GM12878 (cell line): ENCODE data around the gene UGT2A1. TPM values are rescaled to one million over a fixed set of nuclear protein-coding genes. Genes with fewer than 3 reads are reported as not detected.

Experiments used
- ATAC-seq: fragments of 200-7000 bp; cut with Tn5 transposase; 3 replicates; pipeline ENCODE4 v1.9.1; 2020; ENCODE audit warnings: mild to moderate bottlenecking, moderate library complexity
- BruUV-seq: library from RNA; stranded (reverse); fragments of 400-500 nt; replicated peaks from 2 replicates; lab custom pipeline; 2021; lab: Mats Ljungman, UMichigan
- CTCF ChIA-PET: fragments of 300-600 bp; sonication (Branson Sonifier 250); formaldehyde crosslinking; extraction: SDS; loops from one replicate; lab custom pipeline; 2021; ENCODE audit warnings: inconsistent platforms; lab: Yijun Ruan, JAX
- POLR2A ChIA-PET: fragments of 350-600 bp; formaldehyde crosslinking; extraction: SDS; loops from one replicate; lab custom pipeline; 2021; ENCODE audit warnings: inconsistent platforms; lab: Charles Lee
- RAD21 ChIA-PET: fragments of 300-600 bp; sonication (Branson Sonifier 250); formaldehyde crosslinking; loops from one replicate; lab custom pipeline; 2023; ENCODE audit warnings: antibody characterized with exemption; ENCODE audit not compliant: unreplicated experiment; lab: Charles Lee
- SMC1A ChIA-PET: fragments of 300-600 bp; sonication (Branson Sonifier 250); formaldehyde crosslinking; loops from one replicate; lab custom pipeline; 2023; ENCODE audit not compliant: unreplicated experiment, uncharacterized antibody; lab: Charles Lee
- DNase-seq: peaks from one replicate; pipeline ENCODE4 v3.0.0-alpha.2; 2011; ENCODE audit warnings: low read depth, low spot score
- FAIRE-seq: peaks from 3 replicates; lab custom pipeline; 2011; peaks lifted over from hg19 to GRCh38; lab: Jason Lieb, UNC
- H2AFZ ChIP-seq: 2 replicates; pipeline ENCODE4 v1.6.0; 2011; ENCODE audit warnings: low read depth, low read length, control low read depth; ENCODE audit not compliant: control insufficient read depth
- H3K27ac ChIP-seq: 2 replicates; pipeline ENCODE4 v1.5.1; 2011; ENCODE audit warnings: control low read depth; ENCODE audit not compliant: control insufficient read depth, insufficient read depth
- H3K27me3 ChIP-seq, 2 experiments: replicated peaks in 1 of 2; 2 replicates each; pipeline versions ENCODE4 v1.6.0 to v1.6.1; 2011; ENCODE audit warnings: low read length in 1 of 2; ENCODE audit not compliant: control insufficient read depth in 2 of 2, insufficient read depth in 2 of 2
- H3K36me3 ChIP-seq, 2 experiments: 2 replicates each; pipeline ENCODE4 v1.5.1; 2011; ENCODE audit warnings: low read length in 1 of 2; ENCODE audit not compliant: control insufficient read depth in 2 of 2, insufficient read depth in 2 of 2
- H3K4me1 ChIP-seq: 2 replicates; pipeline ENCODE4 v1.6.1; 2011; ENCODE audit warnings: mild to moderate bottlenecking, low read length, moderate library complexity, mixed read lengths; ENCODE audit not compliant: control insufficient read depth, insufficient read depth
- H3K4me2 ChIP-seq: 2 replicates; pipeline ENCODE4 v1.6.0; 2011; ENCODE audit warnings: control low read depth; ENCODE audit not compliant: control insufficient read depth, insufficient read depth
- H3K4me3 ChIP-seq: fragments of 200-600 bp; sonication (generic); 2 replicates; pipeline ENCODE4 v1.5.1; 2016
- H3K79me2 ChIP-seq: 2 replicates; pipeline ENCODE4 v1.6.0; 2011; ENCODE audit warnings: low read length; ENCODE audit not compliant: control insufficient read depth, insufficient read depth
- H3K9ac ChIP-seq: 2 replicates; pipeline ENCODE4 v1.8.0; 2011; ENCODE audit warnings: low read length, control low read depth, mixed read lengths; ENCODE audit not compliant: control insufficient read depth, insufficient read depth
- H3K9me3 ChIP-seq: replicated peaks from 3 replicates; pipeline ENCODE4 v1.5.1; 2011; ENCODE audit warnings: mild to moderate bottlenecking, low read length; ENCODE audit not compliant: control insufficient read depth, insufficient read depth
- H4K20me1 ChIP-seq: 2 replicates; pipeline ENCODE4 v1.6.0; 2011; ENCODE audit not compliant: control insufficient read depth, insufficient read depth
- CHD1 ChIP-seq: IDR thresholded peaks from 2 replicates; pipeline ENCODE4 v1.6.1; 2012; ENCODE audit warnings: low read depth, low read length, improper control_type of control experiment
- CREB1 ChIP-seq: IDR thresholded peaks from 2 replicates; pipeline ENCODE4 v1.6.1; 2012; ENCODE audit warnings: low read depth, mild to moderate bottlenecking, inconsistent platforms
- HCFC1 ChIP-seq: fragments of 150-350 bp; IDR thresholded peaks from 2 replicates; pipeline ENCODE4 v1.6.1; 2014; ENCODE audit warnings: low read length
- MEF2A ChIP-seq: IDR thresholded peaks from 2 replicates; pipeline ENCODE4 v1.6.1; 2011; ENCODE audit warnings: low read depth, mild to moderate bottlenecking, low read length, moderate library complexity; ENCODE audit not compliant: insufficient read depth
- MEF2B ChIP-seq: fragments of 450-650 bp; IDR thresholded peaks from 2 replicates; pipeline ENCODE4 v1.6.1; 2018; ENCODE audit warnings: mild to moderate bottlenecking, moderate library complexity; ENCODE audit not compliant: partially characterized antibody, poor library complexity, severe bottlenecking
- POLR2AphosphoS2 ChIP-seq: IDR thresholded peaks from 2 replicates; pipeline ENCODE4 v1.6.1; 2011; ENCODE audit warnings: low read depth, mild to moderate bottlenecking, low read length, improper control_type of control experiment, moderate library complexity
- RB1 ChIP-seq: fragments of 450-650 bp; formaldehyde crosslinking; IDR thresholded peaks from 2 replicates; pipeline ENCODE4 v1.6.1; 2017; ENCODE audit warnings: mild to moderate bottlenecking, borderline replicate concordance
- RBBP5 ChIP-seq: fragments of 200-600 bp; sonication (generic); conservative IDR thresholded peaks from 2 replicates; pipeline ENCODE4 v1.6.1; 2016
- RFX5 ChIP-seq: IDR thresholded peaks from 2 replicates; pipeline ENCODE4 v1.6.1; 2011; ENCODE audit warnings: low read depth, low read length, improper control_type of control experiment
- SMAD5 ChIP-seq: IDR thresholded peaks from 2 replicates; pipeline ENCODE4 v1.6.1; 2016; ENCODE audit warnings: antibody characterized with exemption, low read depth
- SMC3 ChIP-seq: IDR thresholded peaks from 2 replicates; pipeline ENCODE4 v1.6.1; 2011; ENCODE audit warnings: low read length, improper control_type of control experiment, borderline replicate concordance
- SUPT20H ChIP-seq: IDR thresholded peaks from 2 replicates; pipeline ENCODE4 v1.6.1; 2011; ENCODE audit warnings: low read depth, mild to moderate bottlenecking, low read length, moderate library complexity, borderline replicate concordance; ENCODE audit not compliant: control insufficient read depth
- TAF1 ChIP-seq: IDR thresholded peaks from 2 replicates; pipeline ENCODE4 v1.6.1; 2011; ENCODE audit warnings: mild to moderate bottlenecking, low read depth, low read length, borderline replicate concordance
- WGBS: methylation state at CpG from one replicate; pipeline ENCODE4 v1.1.6; 2016; ENCODE audit warnings: low lambda C conversion rate; ENCODE audit not compliant: insufficient replicate concordance, insufficient coverage; ENCODE audit errors: missing lambda C conversion rate; 5-methylcytosine and 5-hydroxymethylcytosine counted together
- in situ Hi-C: fragments of 300-500 bp; cut with MboI; formaldehyde crosslinking; loops from 9 replicates; pipeline ENCODE4 v1.14.3; 2018; ENCODE audit warnings: mixed read lengths
- intact Hi-C: fragments of 100-400 bp; cut with micrococcal nuclease; formaldehyde crosslinking; loops from one replicate; pipeline ENCODE4 v1.14.2; 2022; ENCODE audit not compliant: unreplicated experiment
- polyA plus RNA-seq, 11 experiments: library from polyadenylated mRNA; depleted of rRNA in 4 of 11; unstranded in 6 of 11; stranded (reverse) in 5 of 11; fragments of >200 nt; fragmentation: Nextera tagmentation in 4 of 11; fragmentation: Illumina TruSeq in 1 of 11; extraction: Ambion mirVana in 4 of 11; extraction: Trizol in 1 of 11; gene quantifications; 1 replicate in 1 of 11; 2 replicates in 10 of 11; pipeline versions ENCODE4 v1.2.1 to v1.2.3, GENCODE V29; 2011 to 2016; ENCODE audit warnings: inconsistent platforms in 2 of 11, missing spikeins in 2 of 11, low read depth in 1 of 11
- total RNA-seq, 4 experiments: library from RNA; depleted of rRNA in 3 of 4; stranded (reverse); fragments of >200 nt in 3 of 4; fragmentation: Illumina TruSeq in 1 of 4; extraction: Trizol in 1 of 4; gene quantifications; 2 replicates each; pipeline versions ENCODE4 v1.2.1 to v1.2.3, GENCODE V29; 2013 to 2021
- TF ChIP-seq, protein P1 (sequence below): IDR thresholded peaks from 2 replicates; pipeline ENCODE4 v1.6.1; 2011; ENCODE audit warnings: low read depth, low read length, improper control_type of control experiment, borderline replicate concordance
- TF ChIP-seq, protein P2 (sequence below): fragments of 450-650 bp; IDR thresholded peaks from 2 replicates; pipeline ENCODE4 v1.6.1; 2017; ENCODE audit warnings: mild to moderate bottlenecking, low read depth, inconsistent platforms; ENCODE audit not compliant: poor library complexity, severe bottlenecking
- TF ChIP-seq, protein P3 (sequence below): fragments of 450-650 bp; IDR thresholded peaks from 2 replicates; pipeline ENCODE4 v1.6.1; 2017; ENCODE audit warnings: mild to moderate bottlenecking, moderate library complexity
- TF ChIP-seq, protein P4 (sequence below): IDR thresholded peaks from 2 replicates; pipeline ENCODE4 v1.6.1; 2012; ENCODE audit warnings: low read depth, low read length, improper control_type of control experiment

UGT2A1 gene
- total and polyA plus RNA-seq, 10 of the 15 experiments (the other 5 are each of a cell fraction or from before 2014, with no cell fraction given), result 0.04 to 0.50 (median 0.08) TPM; not detected in 5

DNA sequence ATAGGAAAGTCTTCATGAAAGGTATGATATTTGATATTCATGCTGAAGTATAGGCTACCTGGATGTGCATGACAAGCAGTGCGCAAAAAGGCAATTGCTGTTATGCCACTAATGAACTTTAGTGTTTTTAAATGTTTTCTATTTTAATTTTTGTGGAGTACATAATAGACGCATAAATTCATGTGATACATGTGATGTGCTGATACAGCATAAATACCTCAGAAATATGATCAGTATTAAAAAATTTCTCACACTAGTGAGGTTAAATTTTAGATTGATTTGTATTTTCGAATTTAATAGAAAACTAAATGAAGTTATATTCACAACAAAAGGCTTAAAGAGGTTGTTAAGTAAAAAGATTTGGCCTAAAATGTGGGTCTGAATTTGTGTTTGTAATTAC is 2.2 kb downstream of the UGT2A1 start:
- ChIA-PET CTCF (no interaction called here), RAD21 (no interaction called here), POLR2A (no interaction called here), SMC1A (no interaction called here)
- Histone ChIP-seq H3K4me1 (no peaks in the 10 kb centered on the region), H3K27me3 (no peaks in the 10 kb centered on the region), H3K36me3 (no peaks in the 10 kb centered on the region), H3K79me2 (no peaks in the 10 kb centered on the region), H2AFZ (no peak overlapping the region), H3K27ac (no peak overlapping the region), H3K9me3 (no peaks in the 10 kb centered on the region), H3K9ac (no peak overlapping the region), H3K4me3 (no peak overlapping the region), H3K4me2 (no peak overlapping the region), H4K20me1 (no peaks in the 10 kb centered on the region)
- FAIRE-seq (no peak), ATAC-seq (no peak), DNase-seq (no peak)
- TF ChIP-seq, protein P1, sequence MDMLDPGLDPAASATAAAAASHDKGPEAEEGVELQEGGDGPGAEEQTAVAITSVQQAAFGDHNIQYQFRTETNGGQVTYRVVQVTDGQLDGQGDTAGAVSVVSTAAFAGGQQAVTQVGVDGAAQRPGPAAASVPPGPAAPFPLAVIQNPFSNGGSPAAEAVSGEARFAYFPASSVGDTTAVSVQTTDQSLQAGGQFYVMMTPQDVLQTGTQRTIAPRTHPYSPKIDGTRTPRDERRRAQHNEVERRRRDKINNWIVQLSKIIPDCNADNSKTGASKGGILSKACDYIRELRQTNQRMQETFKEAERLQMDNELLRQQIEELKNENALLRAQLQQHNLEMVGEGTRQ, result no peak
- TF ChIP-seq, protein P2, sequence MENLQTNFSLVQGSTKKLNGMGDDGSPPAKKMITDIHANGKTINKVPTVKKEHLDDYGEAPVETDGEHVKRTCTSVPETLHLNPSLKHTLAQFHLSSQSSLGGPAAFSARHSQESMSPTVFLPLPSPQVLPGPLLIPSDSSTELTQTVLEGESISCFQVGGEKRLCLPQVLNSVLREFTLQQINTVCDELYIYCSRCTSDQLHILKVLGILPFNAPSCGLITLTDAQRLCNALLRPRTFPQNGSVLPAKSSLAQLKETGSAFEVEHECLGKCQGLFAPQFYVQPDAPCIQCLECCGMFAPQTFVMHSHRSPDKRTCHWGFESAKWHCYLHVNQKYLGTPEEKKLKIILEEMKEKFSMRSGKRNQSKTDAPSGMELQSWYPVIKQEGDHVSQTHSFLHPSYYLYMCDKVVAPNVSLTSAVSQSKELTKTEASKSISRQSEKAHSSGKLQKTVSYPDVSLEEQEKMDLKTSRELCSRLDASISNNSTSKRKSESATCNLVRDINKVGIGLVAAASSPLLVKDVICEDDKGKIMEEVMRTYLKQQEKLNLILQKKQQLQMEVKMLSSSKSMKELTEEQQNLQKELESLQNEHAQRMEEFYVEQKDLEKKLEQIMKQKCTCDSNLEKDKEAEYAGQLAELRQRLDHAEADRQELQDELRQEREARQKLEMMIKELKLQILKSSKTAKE, result no peak
- no peak for TF ChIP-seq HCFC1
- TF ChIP-seq MEF2B, result no peak
- TF ChIP-seq RBBP5, result no peak
- TF ChIP-seq RFX5, result no peak
- TF ChIP-seq SMAD5, result no peak
- no peak for TF ChIP-seq SUPT20H
- no peak for TF ChIP-seq TAF1
- no peak for TF ChIP-seq SMC3
- no peak for TF ChIP-seq MEF2A
- no peak for TF ChIP-seq CREB1
- TF ChIP-seq POLR2AphosphoS2, result no peak
- TF ChIP-seq, protein P3, sequence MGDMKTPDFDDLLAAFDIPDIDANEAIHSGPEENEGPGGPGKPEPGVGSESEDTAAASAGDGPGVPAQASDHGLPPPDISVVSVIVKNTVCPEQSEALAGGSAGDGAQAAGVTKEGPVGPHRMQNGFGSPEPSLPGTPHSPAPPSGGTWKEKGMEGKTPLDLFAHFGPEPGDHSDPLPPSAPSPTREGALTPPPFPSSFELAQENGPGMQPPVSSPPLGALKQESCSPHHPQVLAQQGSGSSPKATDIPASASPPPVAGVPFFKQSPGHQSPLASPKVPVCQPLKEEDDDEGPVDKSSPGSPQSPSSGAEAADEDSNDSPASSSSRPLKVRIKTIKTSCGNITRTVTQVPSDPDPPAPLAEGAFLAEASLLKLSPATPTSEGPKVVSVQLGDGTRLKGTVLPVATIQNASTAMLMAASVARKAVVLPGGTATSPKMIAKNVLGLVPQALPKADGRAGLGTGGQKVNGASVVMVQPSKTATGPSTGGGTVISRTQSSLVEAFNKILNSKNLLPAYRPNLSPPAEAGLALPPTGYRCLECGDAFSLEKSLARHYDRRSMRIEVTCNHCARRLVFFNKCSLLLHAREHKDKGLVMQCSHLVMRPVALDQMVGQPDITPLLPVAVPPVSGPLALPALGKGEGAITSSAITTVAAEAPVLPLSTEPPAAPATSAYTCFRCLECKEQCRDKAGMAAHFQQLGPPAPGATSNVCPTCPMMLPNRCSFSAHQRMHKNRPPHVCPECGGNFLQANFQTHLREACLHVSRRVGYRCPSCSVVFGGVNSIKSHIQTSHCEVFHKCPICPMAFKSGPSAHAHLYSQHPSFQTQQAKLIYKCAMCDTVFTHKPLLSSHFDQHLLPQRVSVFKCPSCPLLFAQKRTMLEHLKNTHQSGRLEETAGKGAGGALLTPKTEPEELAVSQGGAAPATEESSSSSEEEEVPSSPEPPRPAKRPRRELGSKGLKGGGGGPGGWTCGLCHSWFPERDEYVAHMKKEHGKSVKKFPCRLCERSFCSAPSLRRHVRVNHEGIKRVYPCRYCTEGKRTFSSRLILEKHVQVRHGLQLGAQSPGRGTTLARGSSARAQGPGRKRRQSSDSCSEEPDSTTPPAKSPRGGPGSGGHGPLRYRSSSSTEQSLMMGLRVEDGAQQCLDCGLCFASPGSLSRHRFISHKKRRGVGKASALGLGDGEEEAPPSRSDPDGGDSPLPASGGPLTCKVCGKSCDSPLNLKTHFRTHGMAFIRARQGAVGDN, result no peak
- no peak for TF ChIP-seq CHD1
- TF ChIP-seq, protein P4, sequence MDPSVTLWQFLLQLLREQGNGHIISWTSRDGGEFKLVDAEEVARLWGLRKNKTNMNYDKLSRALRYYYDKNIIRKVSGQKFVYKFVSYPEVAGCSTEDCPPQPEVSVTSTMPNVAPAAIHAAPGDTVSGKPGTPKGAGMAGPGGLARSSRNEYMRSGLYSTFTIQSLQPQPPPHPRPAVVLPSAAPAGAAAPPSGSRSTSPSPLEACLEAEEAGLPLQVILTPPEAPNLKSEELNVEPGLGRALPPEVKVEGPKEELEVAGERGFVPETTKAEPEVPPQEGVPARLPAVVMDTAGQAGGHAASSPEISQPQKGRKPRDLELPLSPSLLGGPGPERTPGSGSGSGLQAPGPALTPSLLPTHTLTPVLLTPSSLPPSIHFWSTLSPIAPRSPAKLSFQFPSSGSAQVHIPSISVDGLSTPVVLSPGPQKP, result no peak
- no peak for TF ChIP-seq RB1
- in situ Hi-C loops (no loop called here), intact Hi-C loops (no loop called here)
- no TSS peak for BruUV-seq
- WGBS, result 28% methylated on average over 3 of the region's 3 CpGs
